ENCODE measurements around the gene C3orf85. TPM values are rescaled to one million over a fixed set of nuclear protein-coding genes. Genes with fewer than 3 reads are reported as not detected.

The C3orf85 gene
- total and polyA plus RNA-seq, 10 donors, result not detected

DNA sequence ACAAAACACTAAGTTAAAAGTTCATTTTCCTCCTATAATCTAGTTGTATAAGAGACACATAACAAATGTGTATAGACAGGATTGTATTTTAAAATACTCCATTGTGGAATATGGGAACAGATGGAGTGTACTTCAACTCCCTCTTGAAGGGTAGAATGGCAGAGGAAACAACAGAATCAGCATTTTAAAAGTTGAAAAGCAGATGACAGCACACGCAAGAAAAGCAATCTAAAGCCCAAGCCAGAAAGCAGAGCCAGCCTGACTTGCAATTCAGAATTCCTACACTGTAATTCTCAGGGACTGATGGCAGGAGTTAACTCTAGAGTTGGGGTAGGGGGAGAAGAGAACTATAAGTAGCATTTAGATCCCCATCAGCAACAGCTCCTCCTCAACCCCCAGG is 41.4 kb upstream of the C3orf85 start:
- H3K4me1 ChIP-seq, result no peaks in the 10 kb centered on the region
- no peaks in the 10 kb centered on the region for H3K36me3 ChIP-seq
- intact Hi-C loops (cut with DNase I; ENCODE audit: low total_unique reads), result no loop called here
- DNase-seq, result no peak
- H3K27me3 ChIP-seq (replicated peaks in 1 of 7), result no peaks in the 10 kb centered on the region
- TF ChIP-seq POLR2A (IDR thresholded peaks at IDR 0.05) (no peak), POLR2AphosphoS5 (IDR thresholded peaks at IDR 0.05) (no peak)
- TF ChIP-seq, protein P1, sequence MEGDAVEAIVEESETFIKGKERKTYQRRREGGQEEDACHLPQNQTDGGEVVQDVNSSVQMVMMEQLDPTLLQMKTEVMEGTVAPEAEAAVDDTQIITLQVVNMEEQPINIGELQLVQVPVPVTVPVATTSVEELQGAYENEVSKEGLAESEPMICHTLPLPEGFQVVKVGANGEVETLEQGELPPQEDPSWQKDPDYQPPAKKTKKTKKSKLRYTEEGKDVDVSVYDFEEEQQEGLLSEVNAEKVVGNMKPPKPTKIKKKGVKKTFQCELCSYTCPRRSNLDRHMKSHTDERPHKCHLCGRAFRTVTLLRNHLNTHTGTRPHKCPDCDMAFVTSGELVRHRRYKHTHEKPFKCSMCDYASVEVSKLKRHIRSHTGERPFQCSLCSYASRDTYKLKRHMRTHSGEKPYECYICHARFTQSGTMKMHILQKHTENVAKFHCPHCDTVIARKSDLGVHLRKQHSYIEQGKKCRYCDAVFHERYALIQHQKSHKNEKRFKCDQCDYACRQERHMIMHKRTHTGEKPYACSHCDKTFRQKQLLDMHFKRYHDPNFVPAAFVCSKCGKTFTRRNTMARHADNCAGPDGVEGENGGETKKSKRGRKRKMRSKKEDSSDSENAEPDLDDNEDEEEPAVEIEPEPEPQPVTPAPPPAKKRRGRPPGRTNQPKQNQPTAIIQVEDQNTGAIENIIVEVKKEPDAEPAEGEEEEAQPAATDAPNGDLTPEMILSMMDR (IDR thresholded peaks at IDR 0.05 in 8 of 11, conservative IDR thresholded peaks at IDR 0.05 in 3 of 11), result no peak
- WGBS, 5 donors, result 73 to 97% (median 85%) methylated on average over 1 of the region's 1 CpG
- no peaks in the 10 kb centered on the region for H3K9me3 ChIP-seq
- H3K4me3 ChIP-seq, result no peak overlapping the region
- H3K27ac ChIP-seq, result no peak overlapping the region

DNA sequence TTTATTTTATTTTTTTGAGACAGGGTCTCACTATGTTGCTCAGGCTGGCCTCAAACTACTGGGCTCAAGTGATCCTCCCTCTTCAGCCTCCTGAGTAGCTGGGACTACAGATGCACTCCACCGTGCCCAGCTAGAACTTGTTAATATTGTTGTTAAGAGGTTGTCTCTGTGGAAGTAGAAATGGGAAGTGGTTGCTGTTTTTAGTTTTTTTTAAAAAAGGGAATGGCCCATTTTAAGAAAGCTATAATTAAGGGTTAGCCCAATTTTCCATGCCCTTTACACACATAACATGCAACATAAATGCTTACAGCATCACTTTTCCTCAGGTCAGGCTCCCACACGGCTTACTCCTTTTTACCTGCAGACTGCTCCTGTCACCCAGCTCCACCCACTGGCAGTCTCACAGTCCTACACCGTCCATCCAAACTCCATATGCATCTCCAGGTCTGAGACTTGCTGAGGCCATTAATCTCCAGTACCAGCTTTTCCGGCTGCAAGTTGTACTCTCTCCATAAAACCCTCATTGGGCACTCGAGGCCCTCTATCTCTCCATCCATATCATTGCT is 38.4 kb upstream of the C3orf85 start:
- 72 to 79% (median 73%) methylated on average over 5 of the region's 5 CpGs for WGBS, 5 donors
- H3K36me3 ChIP-seq, result no peaks in the 10 kb centered on the region
- H3K27me3 ChIP-seq (replicated peaks in 1 of 7), result no peaks in the 10 kb centered on the region
- intact Hi-C loops (cut with DNase I; ENCODE audit: low total_unique reads), result no loop called here
- no peak for TF ChIP-seq POLR2A (IDR thresholded peaks at IDR 0.05)
- no peak for TF ChIP-seq POLR2AphosphoS5 (IDR thresholded peaks at IDR 0.05)
- TF ChIP-seq, protein P1 (IDR thresholded peaks at IDR 0.05 in 8 of 11, conservative IDR thresholded peaks at IDR 0.05 in 3 of 11), result no peak
- H3K27ac ChIP-seq, result no peak overlapping the region
- DNase-seq, result no peak
- H3K4me3 ChIP-seq, result no peak overlapping the region
- no peaks in the 10 kb centered on the region for H3K4me1 ChIP-seq
- no peaks in the 10 kb centered on the region for H3K9me3 ChIP-seq

DNA sequence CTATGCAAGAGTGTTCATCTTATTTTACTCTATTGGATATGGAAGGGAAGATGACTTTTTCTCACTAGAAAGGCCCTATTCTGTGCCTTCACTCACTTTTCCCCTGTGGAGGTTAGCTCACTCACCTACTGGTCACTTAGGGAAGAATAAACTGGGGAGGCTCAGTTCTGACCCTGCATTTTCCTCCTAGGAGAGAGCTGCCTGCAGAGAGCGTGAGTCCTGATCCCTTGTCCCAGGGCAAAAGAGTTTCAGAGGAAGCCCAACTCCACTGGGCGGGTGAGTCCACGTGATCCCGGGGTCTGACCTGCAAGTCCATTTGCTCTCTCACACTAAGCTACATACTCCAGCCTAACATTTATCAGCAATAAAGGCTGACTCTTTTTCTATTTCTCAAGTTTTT is 26.9 kb upstream of the C3orf85 start:
- no peak for TF ChIP-seq POLR2AphosphoS5 (IDR thresholded peaks at IDR 0.05)
- TF ChIP-seq, protein P1 (IDR thresholded peaks at IDR 0.05 in 8 of 11, conservative IDR thresholded peaks at IDR 0.05 in 3 of 11), result no peak
- TF ChIP-seq POLR2A (IDR thresholded peaks at IDR 0.05), result no peak
- Histone ChIP-seq H3K4me3 (no peak overlapping the region), H3K27ac (no peak overlapping the region), H3K9me3 (no peaks in the 10 kb centered on the region), H3K27me3 (replicated peaks in 1 of 7) (no peaks in the 10 kb centered on the region), H3K36me3 (no peaks in the 10 kb centered on the region), H3K4me1 (no peaks in the 10 kb centered on the region)
- no peak for DNase-seq
- intact Hi-C loops (cut with DNase I; ENCODE audit: low total_unique reads), result no loop called here
- whole genome bisulfite sequencing, 5 donors, result 86 to 95% (median 93%) methylated on average over 4 of the region's 4 CpGs

DNA sequence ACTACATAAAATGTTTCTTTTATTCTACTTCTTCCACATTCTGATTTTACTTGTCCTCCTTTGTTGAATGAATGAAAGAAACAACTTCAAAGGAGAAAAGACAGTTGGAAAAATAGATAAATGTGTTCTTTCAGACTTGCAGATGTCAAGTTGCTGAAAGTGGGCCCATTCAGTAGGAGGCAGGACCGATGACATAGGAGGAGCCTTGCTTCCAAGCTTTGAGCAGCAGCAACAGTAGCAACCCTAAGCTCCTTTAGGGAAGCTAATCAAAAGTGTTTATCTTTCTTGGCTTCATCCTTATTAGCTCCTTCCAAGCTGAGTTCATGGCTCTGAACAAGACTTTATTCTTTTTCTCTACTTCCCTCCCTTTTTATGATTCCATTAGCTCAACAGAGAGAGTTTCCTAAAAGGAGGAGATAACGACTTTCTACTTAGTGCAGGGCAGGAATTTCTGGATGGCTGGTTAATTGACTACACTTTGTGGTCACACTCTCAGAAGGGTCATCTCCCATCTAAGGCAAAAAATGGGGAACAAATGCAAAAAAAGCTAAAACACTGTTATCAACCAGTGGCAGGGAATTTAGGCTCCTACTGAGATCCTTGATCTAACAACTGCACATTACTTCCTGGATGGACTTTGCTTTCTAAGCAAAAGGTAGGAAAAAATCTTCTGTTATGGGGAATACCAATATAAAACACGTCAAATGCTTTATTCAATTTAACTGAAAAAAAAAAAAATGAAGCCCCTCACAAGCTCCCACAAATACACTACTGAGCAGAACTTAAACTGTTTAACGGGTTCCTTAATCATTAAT is 23.4 kb upstream of the C3orf85 start:
- Histone ChIP-seq H3K4me1 (no peaks in the 10 kb centered on the region), H3K27ac (no peak overlapping the region), H3K27me3 (replicated peaks in 1 of 7) (no peaks in the 10 kb centered on the region), H3K9me3 (no peaks in the 10 kb centered on the region), H3K36me3 (no peaks in the 10 kb centered on the region), H3K4me3 (no peak overlapping the region)
- DNase-seq, result no peak
- intact Hi-C loops (cut with DNase I; ENCODE audit: low total_unique reads), result no loop called here
- WGBS, 5 donors, result 73 to 87% (median 80%) methylated on average over 4 of the region's 4 CpGs
- TF ChIP-seq, protein P1 (IDR thresholded peaks at IDR 0.05 in 8 of 11, conservative IDR thresholded peaks at IDR 0.05 in 3 of 11), result no peak
- TF ChIP-seq POLR2AphosphoS5 (IDR thresholded peaks at IDR 0.05), result no peak
- TF ChIP-seq POLR2A (IDR thresholded peaks at IDR 0.05), result no peak

Data from spleen (tissue), 11 donors.